Measurements from ENCODE around the gene ERICH6. TPM values are rescaled to one million over a fixed set of nuclear protein-coding genes. Genes with fewer than 3 reads are reported as not detected.

Gene ERICH6
- total and polyA plus RNA-seq, 10 of the 15 experiments (the other 5 are each of a cell fraction or from before 2014, with no cell fraction given) = 0.04 to 0.40 (median 0.22) TPM; not detected in 6

DNA sequence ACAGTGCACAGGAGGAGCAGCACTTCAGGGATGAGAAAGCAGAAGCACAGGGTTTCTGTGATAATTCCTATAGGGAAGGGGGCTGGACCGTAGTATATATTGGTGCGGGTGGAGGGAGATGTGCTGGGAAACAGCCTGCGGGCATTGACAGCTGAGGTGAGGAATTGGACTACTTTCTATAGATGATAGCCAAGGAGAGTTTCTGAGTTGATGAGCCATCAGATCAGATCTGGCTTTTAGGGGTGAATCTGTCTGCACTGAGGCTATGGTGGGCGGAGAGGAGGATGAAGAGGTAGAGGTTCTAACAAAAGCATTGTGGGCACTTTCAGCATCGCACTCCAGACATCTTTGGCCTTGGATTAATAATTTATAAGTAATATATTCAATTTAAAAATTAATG, 67.5 kb downstream of the ERICH6 start (continued):
- no peak for TF ChIP-seq ZBTB4 (CRISPR knock-in tag; IDR thresholded peaks at IDR 0.05)
- TF ChIP-seq KDM1A (IDR thresholded peaks at IDR 0.05; ENCODE audit: borderline replicate concordance) = no peak
- TF ChIP-seq, protein P1, sequence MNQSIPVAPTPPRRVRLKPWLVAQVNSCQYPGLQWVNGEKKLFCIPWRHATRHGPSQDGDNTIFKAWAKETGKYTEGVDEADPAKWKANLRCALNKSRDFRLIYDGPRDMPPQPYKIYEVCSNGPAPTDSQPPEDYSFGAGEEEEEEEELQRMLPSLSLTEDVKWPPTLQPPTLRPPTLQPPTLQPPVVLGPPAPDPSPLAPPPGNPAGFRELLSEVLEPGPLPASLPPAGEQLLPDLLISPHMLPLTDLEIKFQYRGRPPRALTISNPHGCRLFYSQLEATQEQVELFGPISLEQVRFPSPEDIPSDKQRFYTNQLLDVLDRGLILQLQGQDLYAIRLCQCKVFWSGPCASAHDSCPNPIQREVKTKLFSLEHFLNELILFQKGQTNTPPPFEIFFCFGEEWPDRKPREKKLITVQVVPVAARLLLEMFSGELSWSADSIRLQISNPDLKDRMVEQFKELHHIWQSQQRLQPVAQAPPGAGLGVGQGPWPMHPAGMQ (IDR thresholded peaks at IDR 0.05; ENCODE audit: borderline replicate concordance) = no peak
- no peak for TF ChIP-seq CBFB (IDR thresholded peaks at IDR 0.05; ENCODE audit: low read depth)
- TF ChIP-seq E2F4 (IDR thresholded peaks at IDR 0.05; ENCODE audit: low read depth, low read length) = no peak
- no peak for TF ChIP-seq MTA2 (IDR thresholded peaks at IDR 0.05; ENCODE audit: low read depth)
